Neural progenitor cell (in vitro differentiated cells): ENCODE results near the gene PPP4R1. TPM values are rescaled to one million over a fixed set of nuclear protein-coding genes. Genes with fewer than 3 reads are reported as not detected.

Experiments used
- DNase-seq: peaks from one replicate; pipeline ENCODE4 v3.0.0-alpha.2; 2016; ENCODE audit warnings: low spot score
- H2AFZ ChIP-seq: fragments of 200-600 bp; sonication (generic); replicated peaks from 2 replicates; pipeline ENCODE4 v1.6.1; 2016; ENCODE audit warnings: antibody characterized with exemption
- H3F3A ChIP-seq: fragments of 200-600 bp; sonication (generic); 2 replicates; pipeline ENCODE4 v1.6.1; 2016; ENCODE audit warnings: antibody characterized with exemption, low read depth
- H3K27ac ChIP-seq: fragments of 200-600 bp; sonication (generic); 2 replicates; pipeline ENCODE4 v1.5.1; 2016; ENCODE audit warnings: mild to moderate bottlenecking
- H3K27me3 ChIP-seq: fragments of 200-600 bp; sonication (generic); 2 replicates; pipeline ENCODE4 v1.6.1; 2016; ENCODE audit warnings: mild to moderate bottlenecking, moderate library complexity
- H3K36me3 ChIP-seq: fragments of 200-600 bp; sonication (generic); 2 replicates; pipeline ENCODE4 v1.5.1; 2016
- H3K4me1 ChIP-seq: fragments of 200-600 bp; sonication (generic); 2 replicates; pipeline ENCODE4 v1.6.1; 2016; ENCODE audit warnings: mixed run types
- H3K4me2 ChIP-seq: fragments of 200-600 bp; sonication (generic); 2 replicates; pipeline ENCODE4 v1.6.1; 2016
- H3K4me3 ChIP-seq: fragments of 200-600 bp; sonication (generic); 2 replicates; pipeline ENCODE4 v1.5.1; 2016
- H3K79me2 ChIP-seq: fragments of 200-600 bp; sonication (generic); 2 replicates; pipeline ENCODE4 v1.6.1; 2016; ENCODE audit warnings: low read depth
- H3K9ac ChIP-seq: fragments of 200-600 bp; sonication (generic); 2 replicates; pipeline ENCODE4 v1.6.1; 2016
- H3K9me3 ChIP-seq: fragments of 200-600 bp; sonication (generic); 2 replicates; pipeline ENCODE4 v1.5.1; 2016; ENCODE audit warnings: low read depth
- H4K20me1 ChIP-seq: fragments of 200-600 bp; sonication (generic); 2 replicates; pipeline ENCODE4 v1.6.1; 2016; ENCODE audit warnings: low read depth
- H3K27ac Mint-ChIP-seq: 3 replicates; pipeline ENCODE4 v1.8.0; 2021; ENCODE audit warnings: mixed read lengths
- H3K27me3 Mint-ChIP-seq: 2 replicates; pipeline ENCODE4 v1.8.0; 2022; ENCODE audit warnings: low read depth, mild to moderate bottlenecking, inconsistent platforms, moderate library complexity, mixed read lengths; ENCODE audit not compliant: insufficient read depth
- H3K36me3 Mint-ChIP-seq: 3 replicates; pipeline ENCODE4 v1.8.0; 2021; ENCODE audit warnings: mixed read lengths
- H3K4me1 Mint-ChIP-seq: 3 replicates; pipeline ENCODE4 v1.8.0; 2021; ENCODE audit warnings: mixed read lengths
- H3K4me3 Mint-ChIP-seq: 3 replicates; pipeline ENCODE4 v1.8.0; 2021; ENCODE audit warnings: mild to moderate bottlenecking, moderate library complexity, mixed read lengths
- H3K9me3 Mint-ChIP-seq: 3 replicates; pipeline ENCODE4 v1.8.0; 2020; ENCODE audit warnings: mixed read lengths
- EZH2 ChIP-seq: fragments of 200-600 bp; sonication (generic); IDR thresholded peaks from 2 replicates; pipeline ENCODE4 v1.6.1; 2017; ENCODE audit warnings: antibody characterized with exemption, mild to moderate bottlenecking, moderate library complexity
- EZH2phosphoT487 ChIP-seq: fragments of 200-600 bp; sonication (generic); IDR thresholded peaks from 2 replicates; pipeline ENCODE4 v1.6.1; 2017; ENCODE audit warnings: antibody characterized with exemption
- total RNA-seq: library from RNA; depleted of rRNA; stranded (reverse); fragments of >200 nt; gene quantifications from 2 replicates; pipeline ENCODE4 v1.2.3, GENCODE V29; 2015; ENCODE audit warnings: low replicate concordance
- TF ChIP-seq, protein P1 (sequence below): fragments of 200-600 bp; sonication (generic); IDR thresholded peaks from 2 replicates; pipeline ENCODE4 v1.5.1; 2017; ENCODE audit warnings: antibody characterized with exemption, mild to moderate bottlenecking

PPP4R1 gene
- total RNA-seq, 1 donor from 2014 or later: 102 TPM

- Mint-ChIP-seq H3K27me3 (peaks cover 4% of the 10 kb centered on the region), H3K4me3 (no peak overlapping the region), H3K9me3 (peaks cover 7% of the 10 kb centered on the region), H3K36me3 (peaks cover 4% of the 10 kb centered on the region), H3K4me1 (peaks cover 15% of the 10 kb centered on the region), H3K27ac (no peak overlapping the region)
- H3K27ac ChIP-seq: no peak overlapping the region
- H3K79me2 ChIP-seq: no peaks in the 10 kb centered on the region
- H3K4me2 ChIP-seq: no peak overlapping the region
- H4K20me1 ChIP-seq: no peaks in the 10 kb centered on the region
- H3K4me3 ChIP-seq: no peak overlapping the region
- no peaks in the 10 kb centered on the region for H3K9me3 ChIP-seq
- no peak overlapping the region for H3K9ac ChIP-seq
- H3K4me1 ChIP-seq: no peaks in the 10 kb centered on the region
- no peaks in the 10 kb centered on the region for H3K27me3 ChIP-seq
- no peaks in the 10 kb centered on the region for H3F3A ChIP-seq
- TF ChIP-seq, protein P1, sequence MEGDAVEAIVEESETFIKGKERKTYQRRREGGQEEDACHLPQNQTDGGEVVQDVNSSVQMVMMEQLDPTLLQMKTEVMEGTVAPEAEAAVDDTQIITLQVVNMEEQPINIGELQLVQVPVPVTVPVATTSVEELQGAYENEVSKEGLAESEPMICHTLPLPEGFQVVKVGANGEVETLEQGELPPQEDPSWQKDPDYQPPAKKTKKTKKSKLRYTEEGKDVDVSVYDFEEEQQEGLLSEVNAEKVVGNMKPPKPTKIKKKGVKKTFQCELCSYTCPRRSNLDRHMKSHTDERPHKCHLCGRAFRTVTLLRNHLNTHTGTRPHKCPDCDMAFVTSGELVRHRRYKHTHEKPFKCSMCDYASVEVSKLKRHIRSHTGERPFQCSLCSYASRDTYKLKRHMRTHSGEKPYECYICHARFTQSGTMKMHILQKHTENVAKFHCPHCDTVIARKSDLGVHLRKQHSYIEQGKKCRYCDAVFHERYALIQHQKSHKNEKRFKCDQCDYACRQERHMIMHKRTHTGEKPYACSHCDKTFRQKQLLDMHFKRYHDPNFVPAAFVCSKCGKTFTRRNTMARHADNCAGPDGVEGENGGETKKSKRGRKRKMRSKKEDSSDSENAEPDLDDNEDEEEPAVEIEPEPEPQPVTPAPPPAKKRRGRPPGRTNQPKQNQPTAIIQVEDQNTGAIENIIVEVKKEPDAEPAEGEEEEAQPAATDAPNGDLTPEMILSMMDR: no peak
- TF ChIP-seq EZH2: no peak
- no peak for TF ChIP-seq EZH2phosphoT487
- H3K36me3 ChIP-seq: no peaks in the 10 kb centered on the region
- DNase-seq: no peak
- no peak overlapping the region for H2AFZ ChIP-seq
Measured at GRCh38 chr18:9638886-9639285, 24.5 kb upstream of the PPP4R1 start.

DNA sequence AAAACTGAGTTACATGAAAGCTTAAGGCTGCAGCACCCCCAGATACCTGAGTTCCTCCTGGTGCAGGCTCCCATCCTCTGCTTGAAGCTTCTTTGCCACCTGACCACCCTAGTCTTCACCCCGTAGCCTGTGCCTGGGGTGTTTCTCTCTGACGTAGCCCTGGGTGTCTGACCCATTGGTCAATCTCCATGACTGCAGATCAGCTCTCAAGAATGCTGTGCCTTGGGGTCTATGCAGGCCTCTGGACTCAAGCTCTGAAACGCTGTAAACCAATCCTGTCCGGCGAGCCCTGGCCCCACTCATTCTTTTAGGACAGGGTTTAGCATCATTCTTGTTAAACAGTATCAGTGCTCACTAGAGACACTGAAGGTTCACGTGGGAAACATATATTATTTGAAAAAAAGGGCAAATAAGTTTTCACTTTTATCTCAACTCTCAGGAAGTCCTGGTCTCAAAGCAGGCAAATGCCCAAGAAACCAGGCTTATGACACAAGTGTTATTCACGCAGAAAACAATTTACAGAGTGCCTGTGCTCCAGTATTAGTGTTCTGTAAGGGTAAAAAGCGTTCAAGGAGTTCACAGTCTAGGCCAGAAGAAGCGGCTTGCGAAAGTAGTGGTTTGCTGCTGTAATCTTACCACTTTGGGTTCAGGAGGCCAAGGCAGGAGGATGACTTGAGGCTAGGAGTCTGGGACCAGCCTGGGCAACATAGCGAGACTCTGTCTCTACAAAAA is 22.8 kb upstream of the PPP4R1 start:
- no peaks in the 10 kb centered on the region for H3K4me1 ChIP-seq
- no peaks in the 10 kb centered on the region for H4K20me1 ChIP-seq
- DNase-seq: no peak
- no peak overlapping the region for H3K4me3 ChIP-seq
- H3K79me2 ChIP-seq: no peaks in the 10 kb centered on the region
- Mint-ChIP-seq H3K4me3 (no peak overlapping the region), H3K27me3 (peaks cover 4% of the 10 kb centered on the region), H3K36me3 (peaks cover 4% of the 10 kb centered on the region), H3K4me1 (no peaks in the 10 kb centered on the region), H3K27ac (no peak overlapping the region), H3K9me3 (peaks cover 7% of the 10 kb centered on the region)
- H3K9ac ChIP-seq: no peak overlapping the region
- H3K9me3 ChIP-seq: no peaks in the 10 kb centered on the region
- no peaks in the 10 kb centered on the region for H3K36me3 ChIP-seq
- TF ChIP-seq EZH2 (no peak), EZH2phosphoT487 (no peak)
- TF ChIP-seq, protein P1: no peak
- no peak overlapping the region for H3K27ac ChIP-seq
- no peaks in the 10 kb centered on the region for H3F3A ChIP-seq
- no peak overlapping the region for H3K4me2 ChIP-seq
- H2AFZ ChIP-seq: no peak overlapping the region
- no peaks in the 10 kb centered on the region for H3K27me3 ChIP-seq

- Mint-ChIP-seq H3K4me1 (peaks cover 5% of the 10 kb centered on the region), H3K36me3 (peaks cover 4% of the 10 kb centered on the region), H3K9me3 (peaks cover 6% of the 10 kb centered on the region), H3K27me3 (peaks cover 4% of the 10 kb centered on the region), H3K27ac (no peak overlapping the region), H3K4me3 (no peak overlapping the region)
- H3K9ac ChIP-seq: no peak overlapping the region
- peaks cover 7% of the 10 kb centered on the region for H3F3A ChIP-seq
- no peaks in the 10 kb centered on the region for H3K27me3 ChIP-seq
- H2AFZ ChIP-seq: no peak overlapping the region
- H3K4me2 ChIP-seq: no peak overlapping the region
- no peak overlapping the region for H3K4me3 ChIP-seq
- no peak for DNase-seq
- no peaks in the 10 kb centered on the region for H3K4me1 ChIP-seq
- H3K27ac ChIP-seq: no peak overlapping the region
- no peaks in the 10 kb centered on the region for H3K36me3 ChIP-seq
- no peaks in the 10 kb centered on the region for H4K20me1 ChIP-seq
- TF ChIP-seq, protein P1: no peak
- TF ChIP-seq EZH2: no peak
- TF ChIP-seq EZH2phosphoT487: no peak
- H3K79me2 ChIP-seq: no peaks in the 10 kb centered on the region
- no peaks in the 10 kb centered on the region for H3K9me3 ChIP-seq
Measured at GRCh38 chr18:9634856-9635255, 20.5 kb upstream of the PPP4R1 start.
